ENCODE data around the gene AGBL5. TPM values are rescaled to one million over a fixed set of nuclear protein-coding genes. Genes with fewer than 3 reads are reported as not detected.

AGBL5 gene
- total and polyA plus RNA-seq, 2 of the 13 experiments (the other 11 are each of a cell fraction or from before 2014, with no cell fraction given): 55.9 to 73.3 TPM

- TF ChIP-seq NONO (IDR thresholded peaks at IDR 0.05) (no peak), NONO (CRISPR knock-in tag; conservative IDR thresholded peaks at IDR 0.05) (peak; percentile 35; the same call in 1 of the 2 replicates), SP1 (IDR thresholded peaks at IDR 0.05) (no peak), SP1 (CRISPR knock-in tag; IDR thresholded peaks at IDR 0.05) (no peak), BORCS8-MEF2B (CRISPR knock-in tag; IDR thresholded peaks at IDR 0.05) (no peak), JUND (CRISPR knock-in tag; IDR thresholded peaks at IDR 0.05) (no peak), ELF4 (CRISPR knock-in tag; IDR thresholded peaks at IDR 0.05; ENCODE audit: borderline replicate concordance) (no peak), ETV5 (CRISPR knock-in tag; IDR thresholded peaks at IDR 0.05; ENCODE audit: borderline replicate concordance) (0 out of 2 replicates have a peak, but pooled peaks have one; percentile 13), HOXA5 (CRISPR knock-in tag; IDR thresholded peaks at IDR 0.05) (no peak), PCBP1 (IDR thresholded peaks at IDR 0.05; ENCODE audit: borderline replicate concordance, low read depth, low read length) (0 out of 2 replicates have a peak, but pooled peaks have one; percentile 74), ZMYM3 (CRISPR knock-in tag; IDR thresholded peaks at IDR 0.05) (0 out of 2 replicates have a peak, but pooled peaks have one; percentile 2), PITX1 (CRISPR knock-in tag; IDR thresholded peaks at IDR 0.05) (no peak)
- TF ChIP-seq, protein P1, sequence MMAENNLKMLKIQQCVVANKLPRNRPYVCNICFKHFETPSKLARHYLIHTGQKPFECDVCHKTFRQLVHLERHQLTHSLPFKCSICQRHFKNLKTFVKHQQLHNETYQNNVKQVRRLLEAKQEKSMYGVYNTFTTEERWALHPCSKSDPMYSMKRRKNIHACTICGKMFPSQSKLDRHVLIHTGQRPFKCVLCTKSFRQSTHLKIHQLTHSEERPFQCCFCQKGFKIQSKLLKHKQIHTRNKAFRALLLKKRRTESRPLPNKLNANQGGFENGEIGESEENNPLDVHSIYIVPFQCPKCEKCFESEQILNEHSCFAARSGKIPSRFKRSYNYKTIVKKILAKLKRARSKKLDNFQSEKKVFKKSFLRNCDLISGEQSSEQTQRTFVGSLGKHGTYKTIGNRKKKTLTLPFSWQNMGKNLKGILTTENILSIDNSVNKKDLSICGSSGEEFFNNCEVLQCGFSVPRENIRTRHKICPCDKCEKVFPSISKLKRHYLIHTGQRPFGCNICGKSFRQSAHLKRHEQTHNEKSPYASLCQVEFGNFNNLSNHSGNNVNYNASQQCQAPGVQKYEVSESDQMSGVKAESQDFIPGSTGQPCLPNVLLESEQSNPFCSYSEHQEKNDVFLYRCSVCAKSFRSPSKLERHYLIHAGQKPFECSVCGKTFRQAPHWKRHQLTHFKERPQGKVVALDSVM (CRISPR knock-in tag; IDR thresholded peaks at IDR 0.05): no peak
Observed at GRCh38 chr2:27078267-27079194, 27.1 kb downstream of the AGBL5 start, which contains the start of gene EMILIN1 (continued).

Measured in HepG2 (cell line).